HTR-8/SVneo (cell line): ENCODE measurements around the gene SYNC.
A peak's percentile ranks its signal among the peaks of the same experiment; 100 is the strongest.

Experiments
- DNase-seq: peaks from one replicate; pipeline ENCODE4 v3.0.0; 2011; ENCODE audit warnings: low spot score, mixed read lengths; ENCODE audit not compliant: insufficient read length
- FAIRE-seq: peaks from 2 replicates; lab custom pipeline; 2011; peaks lifted over from hg19 to GRCh38; lab: Jason Lieb, UNC

The SYNC gene

GRCh38 chr1:32702599-32703478 is at the start of gene SYNC:
Gene SYNC, minus strand, starts transcription at chr1:32702770. Its CDS starts 110 bp downstream, at chr1:32702660.
- DNase-seq (peak; percentile 52), FAIRE-seq (no peak)

- DNase-seq (no peak), FAIRE-seq (no peak)
Measured at GRCh38 chr1:32749771-32750170, 47.2 kb upstream of the SYNC start.

- DNase-seq (no peak), FAIRE-seq (no peak)
Measured at GRCh38 chr1:32749332-32749731, 46.8 kb upstream of the SYNC start.

GRCh38 chr1:32748926-32749325 is 46.4 kb upstream of the SYNC start:
- no peak for FAIRE-seq

GRCh38 chr1:32748348-32748747 is 45.8 kb upstream of the SYNC start:
- no peak for DNase-seq
- no peak for FAIRE-seq

More at GRCh38 chr1:32748926-32749325, 46.4 kb upstream of the SYNC start:
- DNase-seq: no peak

- no peak for DNase-seq
- no peak for FAIRE-seq
Measured at GRCh38 chr1:32746130-32746529, 43.6 kb upstream of the SYNC start.

GRCh38 chr1:32744071-32744425 is 41.5 kb upstream of the SYNC start:
- FAIRE-seq: no peak
- no peak for DNase-seq

GRCh38 chr1:32743380-32744070 is 41.0 kb upstream of the SYNC start:
- DNase-seq: no peak
- FAIRE-seq: no peak

GRCh38 chr1:32742956-32743355 is 40.4 kb upstream of the SYNC start:
- no peak for DNase-seq
- FAIRE-seq: peak; percentile 13

GRCh38 chr1:32742199-32742947 is 39.8 kb upstream of the SYNC start:
- DNase-seq (peak; percentile 28), FAIRE-seq (no peak)

GRCh38 chr1:32741413-32742198 is 39.0 kb upstream of the SYNC start:
- FAIRE-seq (no peak), DNase-seq (peak; percentile 55)

GRCh38 chr1:32741059-32741412 is 38.5 kb upstream of the SYNC start:
- FAIRE-seq (no peak), DNase-seq (no peak)

- DNase-seq (no peak), FAIRE-seq (no peak)
Measured at GRCh38 chr1:32736812-32737791, 34.5 kb upstream of the SYNC start.

- FAIRE-seq (no peak), DNase-seq (no peak)
Measured at GRCh38 chr1:32733582-32734321, 31.2 kb upstream of the SYNC start.

- no peak for FAIRE-seq
Measured at GRCh38 chr1:32729254-32730046, 26.9 kb upstream of the SYNC start.

GRCh38 chr1:32728413-32729077 is 26.0 kb upstream of the SYNC start:
- no peak for FAIRE-seq

More at GRCh38 chr1:32729254-32730046, 26.9 kb upstream of the SYNC start:
- DNase-seq: no peak

GRCh38 chr1:32727876-32728275 is 25.3 kb upstream of the SYNC start:
- DNase-seq: no peak
- FAIRE-seq: no peak

More at GRCh38 chr1:32728413-32729077, 26.0 kb upstream of the SYNC start:
- DNase-seq: no peak
